T-helper 22 cell (primary cell): Measurements from ENCODE around the gene PLAAT4.

Experiments used
- DNase-seq: peaks from one replicate; pipeline ENCODE4 v3.0.0-alpha.2; 2020; ENCODE audit warnings: low read depth

The PLAAT4 gene

GRCh38 chr11:63536669-63537292 is at the start of gene PLAAT4:
Gene PLAAT4, plus strand, starts transcription at chr11:63536808. Its CDS starts 61 bp downstream, at chr11:63536869.
- DNase-seq = no peak

- no peak for DNase-seq
Measured at GRCh38 chr11:63488789-63489188, 47.8 kb upstream of the PLAAT4 start.

- DNase-seq = no peak
Measured at GRCh38 chr11:63489879-63490278, 46.7 kb upstream of the PLAAT4 start.

- DNase-seq = no peak
Measured at GRCh38 chr11:63490551-63491239, 45.9 kb upstream of the PLAAT4 start, which contains the start of gene PLAAT5. Gene PLAAT5, minus strand, starts transcription at chr11:63491167. Its CDS starts 133 bp downstream, at chr11:63491034.

GRCh38 chr11:63491240-63491587 is 45.4 kb upstream of the PLAAT4 start:
- no peak for DNase-seq

GRCh38 chr11:63491636-63492372 is 44.8 kb upstream of the PLAAT4 start:
- DNase-seq = no peak

- no peak for DNase-seq
Measured at GRCh38 chr11:63492441-63492840, 44.2 kb upstream of the PLAAT4 start.

GRCh38 chr11:63493127-63493526 is 43.5 kb upstream of the PLAAT4 start:
- no peak for DNase-seq

- no peak for DNase-seq
Measured at GRCh38 chr11:63494975-63495374, 41.6 kb upstream of the PLAAT4 start.

- DNase-seq = no peak
Measured at GRCh38 chr11:63499874-63500273, 36.7 kb upstream of the PLAAT4 start.

GRCh38 chr11:63501236-63501635 is 35.4 kb upstream of the PLAAT4 start:
- DNase-seq = no peak

- DNase-seq = no peak
Measured at GRCh38 chr11:63502252-63502820, 34.3 kb upstream of the PLAAT4 start.

- no peak for DNase-seq
Measured at GRCh38 chr11:63503492-63503891, 33.1 kb upstream of the PLAAT4 start.

- no peak for DNase-seq
Measured at GRCh38 chr11:63504054-63504453, 32.6 kb upstream of the PLAAT4 start.

- DNase-seq = no peak
Measured at GRCh38 chr11:63504933-63505586, 31.5 kb upstream of the PLAAT4 start.

- DNase-seq = no peak
Measured at GRCh38 chr11:63505857-63506528, 30.6 kb upstream of the PLAAT4 start, which contains the start of gene LGALS12. Gene LGALS12, plus strand, starts transcription at chr11:63506084. Its CDS starts 375 bp downstream, at chr11:63506459.

GRCh38 chr11:63506876-63507275 is 29.7 kb upstream of the PLAAT4 start:
- DNase-seq = no peak

- no peak for DNase-seq
Measured at GRCh38 chr11:63507511-63507910, 29.1 kb upstream of the PLAAT4 start.

GRCh38 chr11:63508009-63508408 is 28.6 kb upstream of the PLAAT4 start:
- DNase-seq = no peak

- no peak for DNase-seq
Measured at GRCh38 chr11:63508745-63509144, 27.9 kb upstream of the PLAAT4 start.

- DNase-seq = no peak
Measured at GRCh38 chr11:63510360-63511047, 26.1 kb upstream of the PLAAT4 start.
